Upper lobe of left lung (tissue), 6 donors: ENCODE results near the gene MIS18BP1. TPM values are rescaled to one million over a fixed set of nuclear protein-coding genes. Genes with fewer than 3 reads are reported as not detected.

Experiments
- ATAC-seq, 2 donors: fragments of 200-7000 bp; cut with Tn5 transposase; one replicate each; pipeline ENCODE4 v1.9.1; 2022; ENCODE audit warnings: mild to moderate bottlenecking in 2 of 2, moderate library complexity in 2 of 2; ENCODE audit not compliant: low FRiP score in 2 of 2
- DNase-seq, 2 donors: peaks; one replicate each; pipeline ENCODE4 v3.0.0-alpha.2; 2019 to 2020
- H3K27ac ChIP-seq, 4 donors: fragments of 200-600 bp; sonication (generic); one replicate each; pipeline ENCODE4 v1.5.1; 2016 to 2019
- H3K27me3 ChIP-seq, 4 donors: fragments of 200-600 bp; sonication (generic); one replicate each; pipeline ENCODE4 v1.5.1; 2017 to 2019
- H3K36me3 ChIP-seq, 4 donors: fragments of 200-600 bp; sonication (generic); one replicate each; pipeline ENCODE4 v1.5.1; 2016 to 2019
- H3K4me1 ChIP-seq, 4 donors: fragments of 200-600 bp; sonication (generic); one replicate each; pipeline ENCODE4 v1.5.1; 2018 to 2019
- H3K4me3 ChIP-seq, 4 donors: fragments of 200-600 bp; sonication (generic); one replicate each; pipeline ENCODE4 v1.5.1; 2017 to 2019; ENCODE audit warnings: mild to moderate bottlenecking in 2 of 4, moderate library complexity in 1 of 4
- H3K9me3 ChIP-seq, 4 donors: fragments of 200-600 bp; sonication (generic); one replicate each; pipeline ENCODE4 v1.5.1; 2018 to 2019
- CTCF ChIP-seq, 6 experiments: fragments of 450-650 bp in 4 of 6; fragments of 200-600 bp in 2 of 6; sonication (generic) in 2 of 6; IDR thresholded peaks; one replicate each; pipeline ENCODE4 v1.5.1; 2016 to 2019; ENCODE audit warnings: antibody characterized with exemption in 6 of 6
- EP300 ChIP-seq, 4 donors: sonication (generic); formaldehyde crosslinking; IDR thresholded peaks; one replicate each; pipeline ENCODE4 v1.5.1; 2017; ENCODE audit warnings: antibody characterized with exemption in 4 of 4, control low read depth in 2 of 4
- POLR2A ChIP-seq, 4 donors: fragments of 450-650 bp; IDR thresholded peaks; one replicate each; pipeline ENCODE4 v1.5.1; 2016 to 2017; ENCODE audit warnings: antibody characterized with exemption in 4 of 4, mild to moderate bottlenecking in 2 of 4
- POLR2AphosphoS5 ChIP-seq, 2 donors: sonication (generic); formaldehyde crosslinking; IDR thresholded peaks; one replicate each; pipeline ENCODE4 v1.5.1; 2017; ENCODE audit warnings: antibody characterized with exemption in 2 of 2
- small RNA-seq, 4 donors: library from RNA; depleted of rRNA; stranded (forward); fragments of <200 nt; gene quantifications; one replicate each; pipeline ENCODE3, GENCODE V24; 2016
- total RNA-seq, 6 donors: library from RNA; depleted of rRNA in 4 of 6; stranded (reverse); fragments of >200 nt in 4 of 6; gene quantifications; one replicate each; pipeline versions ENCODE4 v1.1.0 to v1.2.1, GENCODE V29; 2016 to 2021
- donor health status: DM: no; HTN: no; CAD: no; lungs with moderate emphysema.
- donor health status: DM: no; HTN: yes; CAD: no; lungs with severe emphysema.

MIS18BP1 gene
- total RNA-seq, 6 donors from 2014 or later: 19.2 to 58.7 (median 30.5) TPM

GRCh38 chr14:45169906-45170305, 83.1 kb downstream of the MIS18BP1 start:
- H3K4me3 ChIP-seq: no peak overlapping the region
- no peaks in the 10 kb centered on the region for H3K4me1 ChIP-seq
- ATAC-seq (no peak), DNase-seq (no peak)
- TF ChIP-seq POLR2A (IDR thresholded peaks at IDR 0.05) (no peak), POLR2AphosphoS5 (IDR thresholded peaks at IDR 0.05) (no peak), EP300 (IDR thresholded peaks at IDR 0.05) (no peak), CTCF (IDR thresholded peaks at IDR 0.05) (no peak)
- no peak overlapping the region for H3K27ac ChIP-seq
- H3K9me3 ChIP-seq: no peaks in the 10 kb centered on the region
- H3K27me3 ChIP-seq: no peaks in the 10 kb centered on the region
- H3K36me3 ChIP-seq: no peaks in the 10 kb centered on the region

- no peak for DNase-seq
- no peak overlapping the region for H3K27ac ChIP-seq
- no peaks in the 10 kb centered on the region for H3K4me1 ChIP-seq
- no peak for ATAC-seq
- no peaks in the 10 kb centered on the region for H3K27me3 ChIP-seq
- H3K9me3 ChIP-seq: no peaks in the 10 kb centered on the region
- H3K36me3 ChIP-seq: no peaks in the 10 kb centered on the region
- H3K4me3 ChIP-seq: no peak overlapping the region
- no peak for TF ChIP-seq CTCF (IDR thresholded peaks at IDR 0.05)
- no peak for TF ChIP-seq POLR2A (IDR thresholded peaks at IDR 0.05)
- TF ChIP-seq POLR2AphosphoS5 (IDR thresholded peaks at IDR 0.05): no peak
- TF ChIP-seq EP300 (IDR thresholded peaks at IDR 0.05): no peak
Measured at GRCh38 chr14:45156067-45156466, 96.9 kb downstream of the MIS18BP1 start.

Small RNAs within 50 kb of the gene (small RNA-seq; reads per million reads assigned to genes)
- gene RNU6-552P: 0 reads per million in 4 donors

Other genes starting within 250 kb of the MIS18BP1 start
- gene PRPF39, start 169.1 kb downstream of the MIS18BP1 start, total RNA-seq: 10 to 100 TPM; 18.8 to 38.1 (median 26.9) TPM
- gene FKBP3, start 118.7 kb downstream of the MIS18BP1 start, total RNA-seq: 10 to 100 TPM; 10.5 to 54.1 (median 27.1) TPM
- 10 to 100 TPM in 1 of 6 donors, 1 to 10 TPM in 5; 3.3 to 34.6 (median 4.6) TPM for gene FANCM, start 117.3 kb downstream of the MIS18BP1 start, total RNA-seq